Measurements from ENCODE around the gene APBB1. TPM values are rescaled to one million over a fixed set of nuclear protein-coding genes. Genes with fewer than 3 reads are reported as not detected.

APBB1 gene
- total and polyA plus RNA-seq, 2 of the 4 experiments (the other 2 are of a cell fraction) = 39.4 to 44.1 TPM

DNA sequence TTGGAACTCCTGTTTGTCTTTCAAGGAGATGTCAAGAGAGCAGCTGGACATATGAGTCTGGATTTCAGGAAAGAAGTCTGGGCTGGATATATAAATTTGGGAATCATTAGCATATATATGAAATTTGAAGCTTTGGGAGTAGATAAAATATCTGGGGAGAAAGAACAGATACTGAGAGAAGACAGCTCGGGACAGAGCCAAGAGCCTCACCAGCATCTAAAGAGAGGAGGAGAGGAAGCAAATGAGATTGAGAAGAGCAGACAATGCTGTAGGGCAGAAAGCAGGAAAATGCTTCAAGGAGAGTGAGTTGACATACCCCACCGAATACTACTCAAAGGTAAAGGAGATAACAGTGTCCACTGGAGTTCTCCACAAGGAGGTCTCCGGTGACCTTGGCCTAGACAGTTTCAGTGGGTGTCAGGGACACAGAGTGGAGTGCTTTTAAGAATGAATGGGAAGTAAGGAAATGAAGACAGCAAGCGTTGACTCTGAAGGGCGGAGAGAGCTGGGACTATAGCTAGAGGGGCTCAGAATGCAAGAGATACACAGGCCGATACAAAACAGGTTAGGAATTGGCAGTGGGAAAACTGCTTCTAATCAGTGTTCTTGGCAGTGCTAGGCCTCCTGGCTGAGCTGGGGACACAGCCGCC lies 862 bp downstream of the APBB1 start (continued):
- no peak for TF ChIP-seq RFX5 (IDR thresholded peaks at IDR 0.05; ENCODE audit: low read depth, low read length)

DNA sequence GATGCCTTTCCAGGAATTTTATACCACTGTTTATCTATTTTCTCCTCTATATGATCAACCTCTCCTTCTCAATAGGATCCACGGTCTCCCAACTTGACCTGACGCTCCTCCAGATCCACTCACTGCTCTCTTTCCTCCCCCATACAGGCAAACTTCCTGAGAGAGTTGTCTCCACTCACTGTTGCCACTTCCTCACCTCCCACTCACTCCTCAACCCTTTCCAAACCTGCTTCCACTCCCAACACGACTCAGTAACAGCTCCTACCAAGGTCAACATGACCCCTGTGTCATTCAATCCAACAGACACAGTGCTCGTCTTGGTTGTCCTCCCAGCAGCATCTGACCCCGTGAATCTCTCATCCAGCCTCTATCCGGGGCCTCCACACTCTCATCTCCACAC lies 3.1 kb downstream of the APBB1 start:
- Histone ChIP-seq H3K9me1 (ENCODE audit: insufficient read depth, low read length) (peaks cover 26% of the 10 kb centered on the region), H3K9me3 (ENCODE audit: control insufficient read depth, insufficient read depth, low read length) (no peaks in the 10 kb centered on the region), H2BK120ac (ENCODE audit: low read depth, low read length) (no peak overlapping the region), H3K27me3 (ENCODE audit: control insufficient read depth, insufficient read depth, low read length) (no peaks in the 10 kb centered on the region), H4K20me1 (ENCODE audit: insufficient read depth, low read length) (peaks cover 37% of the 10 kb centered on the region), H3K18ac (ENCODE audit: low read depth, low read length) (no peak overlapping the region), H3K4me1 (ENCODE audit: control insufficient read depth, insufficient read depth, low read length) (peaks cover 10% of the 10 kb centered on the region), H3K23ac (ENCODE audit: low read depth, low read length) (peak overlapping the region; percentile 2), H3K4ac (ENCODE audit: low read depth, low read length) (no peak overlapping the region), H3K79me1 (ENCODE audit: low read depth in 1 of 2, low read length in 2 of 2) (peaks cover 26 to 62% of the 10 kb centered on the region in 2 experiments), H2BK5ac (ENCODE audit: low read depth, low read length, poor library complexity, severe bottlenecking) (no peak overlapping the region), H3K56ac (ENCODE audit: extremely low read depth, insufficient read depth, low read length) (no peak overlapping the region), H4K8ac (ENCODE audit: low read depth in 2 of 2, low read length in 2 of 2) (no peak overlapping the region), H3K27ac (ENCODE audit: insufficient read depth, low read length) (no peak overlapping the region), H3K4me2 (ENCODE audit: low read depth, low read length) (no peak overlapping the region), H3K4me3 (ENCODE audit: insufficient read depth, low read depth, low read length) (no peak overlapping the region), H4K5ac (ENCODE audit: low read depth, low read length) (no peak overlapping the region), H3K9ac (ENCODE audit: low read depth, low read length) (no peak overlapping the region), H2AK9ac (replicated peaks; ENCODE audit: low read depth, low read length, poor library complexity) (peak overlapping the region; percentile 39), H2AK5ac (ENCODE audit: low read depth, low read length) (no peak overlapping the region), H3K36me3 (ENCODE audit: control insufficient read depth, insufficient read depth, low read length) (peaks cover 4% of the 10 kb centered on the region; the same call in 1 of the 2 replicates), H4K91ac (ENCODE audit: insufficient read depth, low read depth, low read length) (no peak overlapping the region), H3K14ac (replicated peaks; ENCODE audit: low read depth, low read length) (no peak overlapping the region), H2BK15ac (ENCODE audit: low read depth, low read length) (no peak overlapping the region), H2BK20ac (ENCODE audit: low read depth, low read length) (no peak overlapping the region), H2AFZ (replicated peaks; ENCODE audit: low read length, poor library complexity) (no peak overlapping the region)
- 96% methylated on average over 6 of the region's 6 CpGs; no CpG with 5 or more reads in 1 of the 2 experiments for WGBS, 2 experiments (ENCODE audit: extremely low coverage in 2 of 2, insufficient read length in 1 of 2)
- BruUV-seq (replicated peaks) = no TSS peak
- dilution Hi-C loops (cut with HindIII; ENCODE audit: low sequenced_read_pairs, unreplicated experiment) = no loop called here
- no peak for DNase-seq
- no peak for TF ChIP-seq POLR2A (IDR thresholded peaks at IDR 0.05; ENCODE audit: low read depth, low read length)
- no peak for TF ChIP-seq FOS (IDR thresholded peaks at IDR 0.05; ENCODE audit: low read depth, low read length)
- TF ChIP-seq MAZ (IDR thresholded peaks at IDR 0.05; ENCODE audit: borderline replicate concordance, low read depth, low read length) = no peak
- no peak for TF ChIP-seq RFX5 (IDR thresholded peaks at IDR 0.05; ENCODE audit: low read depth, low read length)
- no peak for TF ChIP-seq MXI1 (IDR thresholded peaks at IDR 0.05; ENCODE audit: borderline replicate concordance, low read depth, low read length)
- no peak for TF ChIP-seq CEBPB (IDR thresholded peaks at IDR 0.05; ENCODE audit: low read depth, low read length)
- no peak for TF ChIP-seq MAFK (IDR thresholded peaks at IDR 0.05; ENCODE audit: low read depth, low read length)
- no peak for TF ChIP-seq RCOR1 (IDR thresholded peaks at IDR 0.05; ENCODE audit: insufficient replicate concordance, low read length)
- TF ChIP-seq CHD1 (IDR thresholded peaks at IDR 0.05; ENCODE audit: low read depth, low read length) = no peak
- in situ Hi-C loops (cut with MboI; ENCODE audit: low sequenced_read_pairs) = no loop called here
- no peak for ATAC-seq (ENCODE audit: low read depth)
- ChIA-PET POLR2A (ENCODE audit: unreplicated experiment) (no interaction called here), CTCF (no interaction called here)
- intact Hi-C loops (cut with micrococcal nuclease) = no loop called here
